Activated naive CD8-positive, alpha-beta T cell treated with anti-CD3 and anti-CD28 coated beads, Interleukin-2, amount 10 ng/mL, durations not matched to agents 7 days and 5 days (primary cell): ENCODE measurements around the gene CDHR2. TPM values are rescaled to one million over a fixed set of nuclear protein-coding genes. Genes with fewer than 3 reads are reported as not detected.
A peak's percentile ranks its signal among the peaks of the same experiment; 100 is the strongest.

Experiments used
- ATAC-seq: fragments of 150-1000 bp; cut with Tn5 transposase; one replicate; pipeline ENCODE4 v1.10.0; 2021; ENCODE audit warnings: low read depth, moderate library complexity
- POLR2A ChIA-PET: fragments of 350-600 bp; sonication (Branson Sonifier 250); formaldehyde crosslinking; loops from one replicate; lab custom pipeline; 2021; ENCODE audit warnings: antibody characterized with exemption; lab: Charles Lee
- DNase-seq: peaks from one replicate; pipeline ENCODE4 v3.0.0; 2021
- H3K27ac Mint-ChIP-seq: one replicate; pipeline ENCODE4 v1.8.0; 2022; ENCODE audit warnings: mild to moderate bottlenecking, mixed read lengths
- H3K27me3 Mint-ChIP-seq: one replicate; pipeline ENCODE4 v1.8.0; 2022; ENCODE audit warnings: mild to moderate bottlenecking, moderate library complexity, mixed read lengths
- H3K36me3 Mint-ChIP-seq: one replicate; pipeline ENCODE4 v1.8.0; 2021; ENCODE audit warnings: mild to moderate bottlenecking, mixed read lengths
- H3K4me1 Mint-ChIP-seq: one replicate; pipeline ENCODE4 v1.8.0; 2021; ENCODE audit warnings: mixed read lengths
- H3K4me3 Mint-ChIP-seq: one replicate; pipeline ENCODE4 v1.8.0; 2022; ENCODE audit warnings: mild to moderate bottlenecking, moderate library complexity, mixed read lengths
- H3K9me3 Mint-ChIP-seq: one replicate; pipeline ENCODE4 v1.8.0; 2021; ENCODE audit warnings: mixed read lengths
- total RNA-seq, 2 experiments: library from RNA; stranded (reverse); gene quantifications; one replicate each; pipeline ENCODE4 v1.2.3, GENCODE V29; 2021

CDHR2 gene
- total RNA-seq, 2 experiments from 2014 or later, result 2.4 to 3.8 TPM

DNA sequence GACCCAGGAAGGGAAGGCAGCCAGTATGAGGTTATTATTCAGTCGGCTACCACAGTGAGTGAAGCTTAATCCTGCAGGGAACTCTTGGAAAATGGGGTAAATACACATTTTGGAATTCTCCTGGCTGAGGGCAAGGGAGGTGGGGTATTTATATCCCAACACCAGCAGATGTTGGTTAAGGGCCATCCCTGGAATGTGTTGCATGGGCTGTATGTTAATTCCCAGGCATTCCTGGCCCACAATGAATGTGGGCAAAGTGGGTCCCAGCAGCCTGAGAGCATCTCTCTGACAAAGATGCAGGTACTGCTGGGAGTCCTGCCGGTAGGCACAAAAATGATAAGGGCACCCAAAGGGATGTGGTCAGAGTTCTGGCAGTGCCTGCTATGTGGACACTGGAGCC lies 63.7 kb downstream of the CDHR2 start:
- no peaks in the 10 kb centered on the region for H3K36me3 Mint-ChIP-seq
- H3K27me3 Mint-ChIP-seq, result peaks cover 53% of the 10 kb centered on the region
- no peak overlapping the region for H3K27ac Mint-ChIP-seq
- no peaks in the 10 kb centered on the region for H3K9me3 Mint-ChIP-seq
- ATAC-seq, result no peak
- H3K4me1 Mint-ChIP-seq, result peaks cover 8% of the 10 kb centered on the region
- POLR2A ChIA-PET, result no interaction called here
- no peak for DNase-seq
- H3K4me3 Mint-ChIP-seq, result no peak overlapping the region

DNA sequence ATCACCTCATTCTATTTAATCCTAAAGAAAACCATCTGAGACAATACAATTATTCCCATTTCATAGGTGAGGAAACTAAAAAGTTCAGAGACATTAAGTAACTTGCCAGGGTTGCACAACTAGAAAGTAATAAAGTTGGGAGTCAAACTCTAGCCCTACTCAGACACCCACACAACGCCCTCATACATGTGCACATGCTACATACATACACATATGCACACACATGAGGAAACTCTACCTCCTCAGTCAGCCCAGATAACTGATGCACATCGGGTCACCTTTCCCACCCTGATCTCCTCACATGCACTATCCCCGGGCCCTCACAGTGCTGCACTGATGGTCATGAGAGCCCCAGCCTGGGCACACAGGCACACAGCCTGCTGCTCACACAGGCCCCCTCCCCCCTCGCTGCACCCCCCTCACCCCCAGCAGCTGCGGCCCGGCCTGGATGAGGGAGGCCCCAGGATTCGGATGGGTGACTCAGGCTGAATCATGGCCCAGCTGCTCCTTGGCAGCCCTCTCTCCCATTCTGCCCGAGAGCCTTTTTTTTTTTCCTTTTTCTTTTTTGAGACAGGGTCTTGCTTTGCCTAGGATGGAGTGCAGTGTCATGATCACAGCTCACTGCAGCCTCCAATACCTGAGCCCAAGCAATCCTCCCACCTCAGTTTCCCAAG lies 65.8 kb downstream of the CDHR2 start:
- DNase-seq, result no peak
- H3K27me3 Mint-ChIP-seq, result peaks cover 60% of the 10 kb centered on the region
- peaks cover 6% of the 10 kb centered on the region for H3K4me1 Mint-ChIP-seq
- H3K4me3 Mint-ChIP-seq, result no peak overlapping the region
- H3K9me3 Mint-ChIP-seq, result no peaks in the 10 kb centered on the region
- H3K36me3 Mint-ChIP-seq, result no peaks in the 10 kb centered on the region
- POLR2A ChIA-PET, result no interaction called here
- H3K27ac Mint-ChIP-seq, result no peak overlapping the region
- no peak for ATAC-seq

DNA sequence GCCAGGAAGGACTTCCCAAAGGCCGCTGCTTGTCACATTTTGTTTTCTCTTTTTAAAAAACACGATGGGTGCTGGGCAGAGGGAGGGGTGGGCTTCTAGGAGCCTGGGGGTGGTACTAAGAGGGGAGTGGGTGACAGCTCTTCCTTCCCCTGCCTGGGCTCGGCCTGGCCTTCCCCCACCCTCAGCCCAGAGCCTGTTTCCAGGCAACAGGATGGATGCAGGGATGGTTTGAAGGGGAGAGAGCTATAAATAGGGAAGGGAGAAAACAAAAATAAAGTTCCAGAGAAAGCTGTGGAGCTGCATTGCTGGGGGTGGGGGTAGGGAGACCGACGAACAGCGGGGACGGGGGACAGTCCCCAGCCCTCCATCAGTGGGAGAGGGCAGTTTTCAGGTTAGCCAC lies 67.4 kb downstream of the CDHR2 start:
- ATAC-seq (no peak), DNase-seq (no peak)
- Mint-ChIP-seq H3K4me1 (peaks cover 7% of the 10 kb centered on the region), H3K36me3 (peaks cover 2% of the 10 kb centered on the region), H3K27ac (no peak overlapping the region), H3K27me3 (peaks cover 69% of the 10 kb centered on the region), H3K4me3 (no peak overlapping the region), H3K9me3 (no peaks in the 10 kb centered on the region)
- POLR2A ChIA-PET, result no interaction called here

DNA sequence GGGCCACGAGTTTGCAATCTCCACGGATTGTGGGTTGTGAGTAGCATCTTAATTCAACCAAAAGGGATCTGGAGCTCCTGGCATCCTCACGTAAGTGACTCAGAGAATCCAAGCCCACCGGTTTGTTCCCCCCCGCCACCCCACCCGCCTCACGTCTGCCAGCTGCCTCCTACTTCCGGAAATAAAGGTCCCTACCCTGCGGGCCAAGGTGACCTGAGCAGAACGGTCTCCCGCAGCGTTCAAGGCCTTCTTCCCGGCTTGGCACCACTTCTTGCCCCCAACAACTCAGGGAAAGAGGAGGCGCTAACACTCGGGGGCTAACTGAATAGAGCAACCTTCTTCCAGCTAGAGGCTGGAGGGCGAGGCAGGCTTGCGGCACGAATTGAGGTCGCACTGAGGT lies 69.6 kb downstream of the CDHR2 start:
- Mint-ChIP-seq H3K4me3 (peak overlapping the region; percentile 37), H3K27me3 (peaks cover 66% of the 10 kb centered on the region), H3K4me1 (peaks cover 7% of the 10 kb centered on the region), H3K27ac (no peak overlapping the region), H3K36me3 (peaks cover 2% of the 10 kb centered on the region), H3K9me3 (no peaks in the 10 kb centered on the region)
- no peak for ATAC-seq
- DNase-seq, result no peak
- POLR2A ChIA-PET, result interaction anchor here (1.1 kb wide), 1 partner anchor 12 kb away, joined by 3 read pairs; the partner anchor contains the start of genes EIF4E1B and SNCB

DNA sequence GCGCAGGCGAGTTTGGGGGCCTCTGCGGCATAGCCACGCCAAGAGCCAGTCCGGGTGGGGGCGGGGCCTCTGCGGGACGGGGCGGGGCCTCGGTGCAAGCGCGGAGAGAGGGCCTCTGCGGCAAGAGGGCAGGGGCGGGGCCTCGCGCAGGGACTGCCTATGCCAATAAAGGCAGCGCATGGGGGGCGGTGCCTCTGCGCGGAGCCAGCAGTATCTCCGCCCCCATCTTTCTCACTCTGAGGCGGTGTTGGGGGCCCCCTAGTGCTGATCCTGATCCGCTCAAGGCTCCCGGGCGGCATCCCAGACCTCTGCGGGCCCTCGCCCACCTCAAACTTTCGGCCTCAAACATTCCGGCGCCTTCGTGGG lies 70.0 kb downstream of the CDHR2 start:
- ATAC-seq (peak; percentile 95), DNase-seq (peak; percentile 85)
- no peak overlapping the region for H3K27ac Mint-ChIP-seq
- no peaks in the 10 kb centered on the region for H3K9me3 Mint-ChIP-seq
- H3K27me3 Mint-ChIP-seq, result peaks cover 69% of the 10 kb centered on the region
- H3K4me3 Mint-ChIP-seq, result peak overlapping the region; percentile 37
- peaks cover 2% of the 10 kb centered on the region for H3K36me3 Mint-ChIP-seq
- H3K4me1 Mint-ChIP-seq, result peaks cover 7% of the 10 kb centered on the region
- POLR2A ChIA-PET, result no interaction called here

DNA sequence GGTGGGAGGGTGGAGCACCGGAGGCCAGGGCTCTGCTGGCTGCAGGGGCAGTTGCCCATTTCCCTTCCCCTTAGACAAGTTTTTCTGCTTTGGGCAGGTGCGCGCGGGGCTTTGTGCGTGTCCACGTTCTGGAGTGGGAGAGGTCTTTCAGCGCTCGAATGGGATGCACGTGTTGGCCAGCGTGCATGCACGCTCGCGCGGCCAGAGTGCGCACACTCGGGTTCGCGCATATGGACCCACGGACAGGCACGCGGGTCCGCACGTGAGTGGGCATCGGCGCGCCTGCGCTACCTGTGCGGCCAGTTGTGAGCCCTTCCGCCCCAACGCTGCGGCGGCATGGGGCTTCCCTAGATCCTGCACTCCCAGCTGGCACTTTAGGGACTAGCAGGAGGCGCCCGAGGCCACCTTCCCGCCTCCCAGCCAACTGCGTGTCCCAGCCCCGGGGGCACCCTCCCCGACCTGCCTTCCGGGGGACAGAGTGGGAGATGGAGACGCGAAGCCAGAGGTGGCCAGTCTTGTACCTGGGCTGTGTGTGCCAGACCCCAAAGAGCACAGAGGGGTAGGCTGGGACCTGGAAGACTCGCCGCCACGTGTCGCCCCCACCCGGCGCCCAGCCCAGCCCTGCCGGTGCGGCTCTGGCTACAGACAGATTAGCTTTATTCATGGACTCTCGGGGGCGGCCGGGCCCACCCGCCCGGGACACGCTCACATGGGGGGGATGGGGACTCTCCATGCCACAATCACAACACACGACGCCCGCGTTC lies 70.6 kb downstream of the CDHR2 start:
- DNase-seq (no peak), ATAC-seq (no peak)
- Mint-ChIP-seq H3K27ac (no peak overlapping the region), H3K4me3 (peak overlapping the region; percentile 83), H3K4me1 (peaks cover 7% of the 10 kb centered on the region), H3K9me3 (no peaks in the 10 kb centered on the region), H3K27me3 (peaks cover 74% of the 10 kb centered on the region), H3K36me3 (peaks cover 2% of the 10 kb centered on the region)
- POLR2A ChIA-PET, result no interaction called here

DNA sequence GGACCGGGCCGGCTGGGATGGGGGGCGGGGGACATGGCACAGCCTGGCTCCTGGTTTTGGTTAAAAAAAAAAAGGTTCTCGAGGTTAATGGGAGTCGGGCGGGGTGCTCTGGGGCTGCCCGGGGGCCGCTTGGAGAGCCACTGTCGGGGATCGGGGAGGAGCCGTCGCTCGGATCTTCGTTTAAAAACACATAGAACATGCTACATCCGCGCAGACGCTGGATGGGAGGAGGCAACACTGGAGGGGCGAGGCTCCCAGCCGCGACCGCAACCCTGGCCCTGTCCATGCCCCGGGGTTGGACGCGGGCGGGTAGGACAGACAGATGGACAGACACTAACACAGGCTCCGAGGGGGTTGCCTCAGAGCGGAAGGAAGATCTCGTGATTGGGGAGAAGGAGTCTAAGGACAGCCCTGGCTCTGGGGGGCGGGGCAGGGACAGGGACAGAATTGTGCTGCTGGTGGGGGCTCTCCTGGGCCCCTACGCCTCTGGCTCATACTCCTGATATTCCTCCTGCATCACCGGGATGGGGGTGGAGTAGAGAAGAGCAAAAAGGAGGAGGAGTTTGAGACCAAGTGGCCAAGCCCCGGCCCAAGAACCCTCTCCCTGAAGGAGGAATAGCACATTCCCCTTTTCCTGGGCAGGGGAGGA lies 71.3 kb downstream of the CDHR2 start:
- no peaks in the 10 kb centered on the region for H3K9me3 Mint-ChIP-seq
- no peak for DNase-seq
- ATAC-seq, result peak; percentile 26
- POLR2A ChIA-PET, result no interaction called here
- peaks cover 77% of the 10 kb centered on the region for H3K27me3 Mint-ChIP-seq
- H3K4me3 Mint-ChIP-seq, result peak overlapping the region; percentile 83
- H3K4me1 Mint-ChIP-seq, result peaks cover 7% of the 10 kb centered on the region
- H3K36me3 Mint-ChIP-seq, result peaks cover 2% of the 10 kb centered on the region
- no peak overlapping the region for H3K27ac Mint-ChIP-seq

DNA sequence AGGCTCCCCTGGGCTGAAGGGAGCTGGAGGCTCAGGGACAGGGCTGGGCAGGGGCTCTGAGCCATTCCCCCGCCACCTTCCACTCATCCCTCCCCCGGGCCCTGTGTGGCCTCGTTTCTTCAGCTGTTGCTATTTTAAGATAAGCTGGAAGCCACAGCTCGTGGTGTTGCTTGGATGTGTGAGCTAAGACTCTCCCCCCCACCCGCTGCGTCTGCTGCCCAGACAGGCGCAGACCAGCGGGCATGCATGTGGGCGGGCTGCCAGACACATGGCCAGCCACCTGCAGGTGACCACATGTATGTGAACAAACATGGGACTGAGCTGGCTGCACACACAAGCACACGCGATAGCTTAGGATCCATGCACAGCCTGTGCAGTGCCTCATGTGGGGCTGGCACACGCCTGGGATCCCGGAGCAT lies 72.5 kb downstream of the CDHR2 start:
- H3K27ac Mint-ChIP-seq, result no peak overlapping the region
- H3K36me3 Mint-ChIP-seq, result peaks cover 2% of the 10 kb centered on the region
- H3K9me3 Mint-ChIP-seq, result no peaks in the 10 kb centered on the region
- H3K4me3 Mint-ChIP-seq, result no peak overlapping the region
- no peak for DNase-seq
- peaks cover 74% of the 10 kb centered on the region for H3K27me3 Mint-ChIP-seq
- peaks cover 7% of the 10 kb centered on the region for H3K4me1 Mint-ChIP-seq
- POLR2A ChIA-PET, result interaction anchor here (0.8 kb wide), 2 partner anchors 9 to 15 kb away, joined by 3 read pairs; partner anchors contain the start of genes EIF4E1B and SNCB
- no peak for ATAC-seq

DNA sequence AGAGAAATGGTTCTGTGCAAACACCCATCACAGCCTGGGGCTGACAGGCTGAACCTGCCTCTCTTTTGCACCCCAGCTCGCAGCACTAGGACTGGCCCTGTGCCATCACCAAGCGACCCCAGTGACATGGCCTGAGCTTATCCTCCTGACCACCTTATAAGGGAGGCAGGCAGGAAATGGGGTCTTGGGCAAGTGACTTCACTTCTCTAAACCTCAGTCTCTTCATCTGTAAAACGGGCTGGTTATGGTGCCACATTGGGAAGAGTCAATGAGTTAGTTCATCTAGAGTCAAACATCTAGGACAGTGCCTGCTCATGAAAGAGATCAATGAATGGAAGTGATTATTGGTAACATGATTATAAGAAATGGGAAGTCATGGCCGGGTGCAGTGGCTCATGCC lies 75.0 kb downstream of the CDHR2 start:
- Mint-ChIP-seq H3K27ac (no peak overlapping the region), H3K36me3 (peaks cover 2% of the 10 kb centered on the region), H3K4me1 (peaks cover 10% of the 10 kb centered on the region), H3K27me3 (peaks cover 69% of the 10 kb centered on the region), H3K4me3 (no peak overlapping the region), H3K9me3 (no peaks in the 10 kb centered on the region)
- ATAC-seq (no peak), DNase-seq (no peak)
- POLR2A ChIA-PET, result no interaction called here

DNA sequence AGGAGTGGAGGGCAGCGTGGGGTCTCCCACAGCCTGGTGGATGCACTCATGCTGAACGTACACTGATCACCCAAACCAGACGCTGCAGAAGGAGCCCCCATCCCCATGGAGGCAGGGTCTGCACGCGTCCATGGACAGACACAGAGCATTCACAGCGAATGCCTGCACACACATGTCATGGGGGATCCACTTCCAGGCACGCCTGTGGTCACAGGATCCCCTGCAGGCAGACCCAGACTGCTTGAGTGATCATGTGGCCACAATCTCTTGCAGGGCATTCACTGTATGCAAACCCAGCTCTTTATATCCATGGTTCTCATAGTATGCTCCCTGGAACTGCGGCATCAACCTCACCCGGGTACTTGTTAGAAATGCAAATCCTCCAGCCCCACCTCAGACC lies 75.8 kb downstream of the CDHR2 start:
- DNase-seq (no peak), ATAC-seq (no peak)
- H3K27me3 Mint-ChIP-seq, result peaks cover 69% of the 10 kb centered on the region
- H3K36me3 Mint-ChIP-seq, result peaks cover 2% of the 10 kb centered on the region
- POLR2A ChIA-PET, result no interaction called here
- H3K27ac Mint-ChIP-seq, result no peak overlapping the region
- H3K4me3 Mint-ChIP-seq, result no peak overlapping the region
- peaks cover 10% of the 10 kb centered on the region for H3K4me1 Mint-ChIP-seq
- H3K9me3 Mint-ChIP-seq, result no peaks in the 10 kb centered on the region

DNA sequence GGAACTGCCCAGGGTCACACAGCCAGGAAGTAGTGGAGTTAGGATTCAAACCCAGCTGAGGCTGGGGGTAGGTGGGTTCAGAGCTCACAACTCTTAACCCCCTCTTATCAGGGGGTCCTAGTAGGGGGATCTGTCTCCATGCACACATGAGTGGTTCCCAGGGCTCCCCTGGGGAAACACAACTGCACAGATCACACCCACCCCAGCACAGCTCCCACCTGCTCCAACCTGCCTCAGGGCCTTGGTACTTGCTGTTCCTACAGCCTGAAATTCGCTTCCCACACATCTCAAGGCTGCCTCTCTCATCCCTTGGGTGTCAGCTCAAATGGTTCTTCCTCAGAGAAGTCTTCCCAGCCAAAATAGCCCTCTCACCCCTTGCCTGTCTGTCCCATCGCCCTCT lies 76.4 kb downstream of the CDHR2 start:
- DNase-seq (no peak), ATAC-seq (no peak)
- peaks cover 64% of the 10 kb centered on the region for H3K27me3 Mint-ChIP-seq
- H3K4me3 Mint-ChIP-seq, result no peak overlapping the region
- POLR2A ChIA-PET, result no interaction called here
- H3K4me1 Mint-ChIP-seq, result peaks cover 8% of the 10 kb centered on the region
- H3K9me3 Mint-ChIP-seq, result no peaks in the 10 kb centered on the region
- H3K36me3 Mint-ChIP-seq, result no peaks in the 10 kb centered on the region
- H3K27ac Mint-ChIP-seq, result no peak overlapping the region

DNA sequence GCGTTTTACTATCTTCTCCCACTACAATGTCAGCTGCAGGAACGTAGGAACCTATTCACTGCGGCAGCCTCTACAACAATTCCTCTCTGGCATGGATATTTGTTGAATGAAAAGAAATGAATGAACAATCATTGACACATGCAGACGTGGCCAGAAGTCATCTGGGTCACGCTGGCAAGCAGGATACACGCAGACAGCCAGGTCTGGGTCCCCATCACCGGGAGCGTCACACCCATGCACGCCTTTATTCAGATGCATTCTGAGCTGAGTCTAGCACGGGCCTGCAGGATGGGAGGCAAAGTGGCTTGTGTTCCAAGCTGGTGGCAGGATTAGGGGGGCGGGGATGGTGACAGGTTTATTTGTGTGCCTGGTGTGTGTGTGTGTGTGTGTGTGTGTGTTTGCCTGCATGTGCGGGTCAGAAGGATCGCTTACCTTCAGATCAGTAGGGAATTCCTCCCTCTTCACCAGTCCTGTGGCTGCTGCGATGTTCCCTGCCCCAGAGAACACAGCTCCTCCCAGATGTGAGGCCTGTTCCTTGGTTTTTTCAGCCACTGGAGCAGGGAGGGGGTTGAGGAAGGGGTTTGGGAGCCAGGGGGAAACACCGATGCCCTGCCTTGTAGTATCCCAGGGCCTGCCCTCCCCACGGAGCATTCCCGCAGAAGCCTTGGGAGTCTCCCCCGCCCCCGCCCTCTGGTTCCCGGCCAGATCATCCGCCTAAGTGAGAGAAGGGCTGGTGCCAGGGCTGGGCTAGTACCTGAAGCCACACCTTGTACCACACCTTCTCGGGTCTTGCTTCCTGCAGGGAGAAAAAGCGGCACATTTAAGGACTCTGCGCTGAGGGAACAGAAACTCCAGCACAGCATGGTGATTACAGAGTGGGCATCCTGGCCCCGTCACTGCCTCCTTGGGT lies 77.1 kb downstream of the CDHR2 start:
- POLR2A ChIA-PET, result no interaction called here
- ATAC-seq (no peak), DNase-seq (no peak)
- peaks cover 66% of the 10 kb centered on the region for H3K27me3 Mint-ChIP-seq
- peaks cover 10% of the 10 kb centered on the region for H3K4me1 Mint-ChIP-seq
- H3K36me3 Mint-ChIP-seq, result no peaks in the 10 kb centered on the region
- H3K27ac Mint-ChIP-seq, result no peak overlapping the region
- no peak overlapping the region for H3K4me3 Mint-ChIP-seq
- H3K9me3 Mint-ChIP-seq, result no peaks in the 10 kb centered on the region

DNA sequence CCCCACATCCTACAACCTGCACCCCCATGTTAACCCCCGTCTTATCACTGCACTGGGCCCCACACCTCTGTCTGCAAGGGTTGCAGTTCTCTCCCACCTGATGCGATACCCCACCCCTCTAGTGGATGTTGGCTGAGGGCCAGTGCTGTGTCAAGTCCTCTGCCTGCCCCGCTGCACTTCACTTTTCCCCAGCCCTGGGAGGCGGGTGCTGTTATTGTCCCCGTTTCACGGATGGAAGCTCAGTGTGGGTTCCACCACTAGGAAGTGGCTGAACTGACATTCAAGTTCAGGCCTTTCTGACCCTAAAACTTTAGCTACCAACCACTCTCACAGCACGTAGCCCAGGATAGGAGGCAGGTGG lies 77.7 kb downstream of the CDHR2 start:
- H3K9me3 Mint-ChIP-seq, result no peaks in the 10 kb centered on the region
- H3K4me1 Mint-ChIP-seq, result peaks cover 10% of the 10 kb centered on the region
- H3K36me3 Mint-ChIP-seq, result no peaks in the 10 kb centered on the region
- ATAC-seq, result no peak
- DNase-seq, result no peak
- H3K27me3 Mint-ChIP-seq, result peaks cover 66% of the 10 kb centered on the region
- no peak overlapping the region for H3K27ac Mint-ChIP-seq
- no peak overlapping the region for H3K4me3 Mint-ChIP-seq
- POLR2A ChIA-PET, result no interaction called here
